Measurements from ENCODE around the gene RPTOR.

The RPTOR gene

DNA sequence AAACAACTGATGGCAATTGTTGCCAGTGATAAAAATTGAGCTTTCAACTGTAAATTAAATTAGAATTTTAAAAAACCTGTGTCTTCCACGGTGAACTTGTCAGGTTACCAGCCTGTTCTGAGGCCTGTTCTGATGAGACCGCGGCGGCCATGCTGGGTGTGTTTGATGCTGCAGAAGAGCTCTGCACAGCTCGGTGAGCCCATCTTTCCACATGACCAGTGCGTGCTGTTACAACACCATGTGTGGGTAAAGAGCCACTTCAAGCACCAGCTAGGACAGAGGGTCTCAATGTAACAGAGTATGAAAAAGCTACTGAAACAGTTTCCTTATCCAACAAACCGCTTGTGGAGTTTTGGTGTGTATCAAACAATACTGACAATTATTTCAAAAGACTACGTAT lies 48.5 kb downstream of the RPTOR start:
- no peak for DNase-seq

DNA sequence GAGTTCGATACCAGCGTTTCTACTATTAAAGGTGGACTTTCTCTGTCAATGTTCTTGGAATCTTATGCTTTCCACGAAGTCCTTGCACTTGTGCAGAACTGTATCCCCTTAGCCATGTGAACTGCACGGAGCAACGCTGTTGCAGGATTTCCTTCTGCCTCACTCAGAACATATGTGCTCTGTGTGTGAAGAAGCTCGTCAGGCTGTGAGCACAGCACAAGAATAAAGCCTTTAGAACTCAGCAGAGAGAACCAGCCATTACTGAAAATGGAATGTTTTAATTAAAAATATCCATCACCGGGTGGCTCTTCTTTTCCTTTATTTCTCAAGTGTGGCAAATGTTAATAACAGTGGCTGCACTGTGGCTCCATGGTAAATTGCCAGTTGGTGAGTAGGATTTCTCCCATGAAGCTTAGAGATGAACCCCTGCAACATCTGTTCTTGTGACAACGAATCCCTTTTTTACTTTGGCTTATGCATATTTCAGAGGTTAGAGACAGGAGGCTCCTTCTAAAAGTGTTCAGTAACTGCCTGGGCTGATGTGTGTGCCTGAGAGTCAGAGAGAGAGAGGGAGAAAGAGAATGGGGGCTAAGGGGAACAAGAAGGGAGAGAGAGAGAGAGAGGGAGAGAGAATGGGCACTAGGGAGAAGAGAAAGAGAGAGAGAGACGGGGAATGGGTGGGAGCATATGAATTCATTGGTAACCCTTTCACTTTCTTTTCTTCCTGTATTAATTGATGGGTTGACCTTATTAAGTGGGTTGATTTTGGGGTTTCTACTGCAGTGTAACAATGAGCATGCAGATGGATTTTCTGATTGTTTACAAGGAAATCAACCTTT lies 50.0 kb downstream of the RPTOR start:
- DNase-seq: no peak

DNA sequence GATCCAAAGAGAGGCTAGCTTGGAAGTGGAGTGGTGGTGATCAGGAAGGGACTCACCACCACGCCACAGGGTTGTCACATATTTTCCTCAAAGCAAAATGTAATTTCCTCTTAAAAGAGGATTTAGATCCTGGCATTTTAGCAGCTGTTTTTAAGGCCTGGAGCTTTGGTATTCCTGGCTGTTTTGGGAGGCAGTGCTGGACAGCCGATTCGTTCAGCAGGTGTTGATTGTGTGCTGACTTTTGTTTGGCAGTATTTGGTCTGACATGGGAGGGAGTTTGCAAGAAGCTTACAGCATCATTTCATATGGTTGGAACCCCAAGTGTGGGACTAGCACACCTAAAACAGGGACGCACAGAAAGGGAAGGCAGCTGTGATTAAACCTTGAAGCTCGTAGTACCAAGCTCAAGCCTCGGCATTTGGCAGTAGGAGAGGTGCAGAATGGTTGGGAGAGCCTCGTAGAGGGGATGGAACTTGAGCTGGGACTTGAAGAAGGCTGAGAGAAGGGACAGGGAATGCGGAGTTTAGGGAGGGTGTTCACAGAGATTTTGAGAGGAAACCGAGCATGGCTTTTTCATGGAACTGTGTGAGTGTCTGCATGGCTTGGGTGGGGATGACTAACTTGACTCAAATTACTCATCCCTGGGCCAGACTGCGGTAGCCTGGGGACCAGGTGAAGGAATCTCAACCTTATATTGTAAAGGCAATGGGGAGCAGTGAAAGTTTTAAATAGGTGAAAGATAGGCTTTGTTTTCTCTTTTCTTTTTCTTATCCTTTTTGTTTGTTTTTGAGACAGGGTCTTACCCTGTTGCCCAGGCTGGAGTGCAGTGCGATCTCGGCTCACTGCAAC lies 52.3 kb downstream of the RPTOR start:
- DNase-seq: no peak

DNA sequence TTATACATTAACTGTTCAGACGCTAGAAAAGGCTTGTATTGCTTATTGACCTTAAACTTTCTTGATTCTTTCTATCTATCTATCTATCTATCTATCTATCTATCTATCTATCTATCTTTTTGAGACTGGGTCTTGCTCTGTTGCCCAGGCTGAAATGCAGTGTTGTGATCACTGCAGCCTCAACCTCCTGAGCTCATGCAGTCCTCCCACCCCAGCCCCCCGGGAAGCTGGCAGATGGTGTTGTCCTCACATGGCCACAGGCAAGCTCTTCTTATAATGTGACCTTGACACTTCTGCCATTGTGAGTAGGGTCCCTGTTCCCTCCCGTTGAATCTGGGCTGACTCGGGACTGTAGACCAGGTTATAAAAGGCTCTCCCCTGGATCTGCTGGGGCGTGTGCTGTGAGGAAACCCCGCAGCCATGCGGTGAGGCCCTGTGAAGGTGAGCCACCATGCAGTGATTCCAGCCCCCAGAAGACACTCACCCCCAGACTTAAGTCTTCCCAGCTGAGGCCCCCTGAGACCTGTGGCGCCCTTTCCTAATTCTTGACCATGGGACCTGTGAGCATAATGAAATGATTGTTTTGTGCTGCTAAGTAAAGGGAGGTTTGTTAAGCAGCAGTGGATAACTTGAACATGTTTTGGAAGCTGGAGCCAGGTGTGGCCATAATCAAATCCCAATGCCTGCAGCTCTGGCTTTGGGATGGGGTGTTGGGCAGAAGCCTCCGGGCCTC lies 54.3 kb downstream of the RPTOR start:
- DNase-seq: no peak

DNA sequence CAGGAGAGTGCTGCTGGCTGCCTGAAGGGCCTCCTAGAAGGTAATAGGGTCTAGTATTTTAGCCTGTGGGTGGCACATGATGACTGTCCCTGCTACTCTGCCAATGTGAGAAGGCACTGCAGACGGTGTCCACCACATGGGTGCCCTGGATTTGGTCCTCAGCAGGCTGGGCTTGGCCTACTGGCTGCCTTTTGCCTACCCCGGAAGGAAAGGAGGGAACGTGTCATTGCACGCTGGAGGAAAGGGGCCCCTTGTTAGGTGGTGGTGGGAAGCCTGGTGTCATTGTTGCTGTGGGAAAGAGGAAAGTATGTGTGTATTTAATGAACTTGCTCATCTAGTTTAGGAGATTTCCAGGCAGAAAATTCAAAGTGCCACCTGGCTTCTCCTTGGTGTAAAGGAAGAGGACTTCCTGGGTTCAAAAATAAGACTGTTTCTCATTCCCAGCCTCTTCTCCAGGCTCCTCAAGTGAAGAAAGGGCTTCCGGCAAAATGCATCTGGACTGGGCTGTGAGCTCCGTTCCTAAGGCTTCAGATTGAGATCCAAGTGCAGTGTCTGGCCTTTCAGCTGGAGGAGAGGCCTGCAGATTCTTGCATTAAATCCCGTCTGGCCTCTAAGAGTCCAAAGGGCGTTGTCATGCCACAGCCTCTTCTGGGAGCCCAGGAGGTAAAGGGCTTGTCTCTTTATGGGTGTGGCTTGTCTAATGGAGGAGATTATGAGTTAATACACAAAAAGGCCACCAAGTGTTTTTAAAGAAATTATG lies 55.1 kb downstream of the RPTOR start:
- DNase-seq: no peak

DNA sequence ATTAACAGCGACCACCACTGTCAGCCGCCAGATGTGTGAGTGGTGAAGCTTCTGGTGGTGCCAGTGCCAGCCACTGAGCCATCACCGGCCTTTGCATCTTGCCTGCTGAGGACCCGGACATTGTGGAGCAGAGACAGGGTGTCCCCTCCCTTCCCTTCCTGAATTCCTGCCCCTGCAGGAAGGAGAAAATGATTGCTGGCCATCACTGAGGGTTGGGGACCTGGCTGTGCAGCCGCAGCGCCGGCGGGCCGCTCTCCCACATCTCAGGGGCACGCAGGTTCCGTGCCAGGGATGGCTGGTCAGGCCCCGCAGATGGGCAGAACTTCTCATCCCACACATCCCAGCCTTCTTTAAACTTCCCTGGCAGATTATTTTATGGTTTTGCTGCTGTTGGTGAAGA lies 56.5 kb downstream of the RPTOR start:
- no peak for DNase-seq

DNA sequence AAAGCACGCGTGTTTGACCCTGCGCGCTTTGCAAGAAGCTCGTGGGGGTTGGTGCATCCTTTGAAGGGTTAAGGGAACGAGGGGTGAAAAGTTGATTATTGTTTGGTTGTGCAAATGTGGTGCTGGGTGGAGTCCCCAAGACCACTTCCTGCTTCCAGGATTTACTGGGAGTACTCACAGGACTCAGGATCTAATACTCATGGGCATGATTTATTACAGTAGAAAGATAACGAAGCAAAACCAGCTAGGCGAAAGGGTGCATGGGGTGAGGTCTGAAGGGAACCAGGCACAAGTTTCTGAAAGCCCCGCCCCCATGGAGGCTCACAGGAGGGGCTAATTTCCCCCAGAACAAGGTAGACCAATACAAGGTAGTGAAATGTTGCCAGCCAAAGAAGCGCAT lies 58.8 kb downstream of the RPTOR start:
- no peak for DNase-seq

DNA sequence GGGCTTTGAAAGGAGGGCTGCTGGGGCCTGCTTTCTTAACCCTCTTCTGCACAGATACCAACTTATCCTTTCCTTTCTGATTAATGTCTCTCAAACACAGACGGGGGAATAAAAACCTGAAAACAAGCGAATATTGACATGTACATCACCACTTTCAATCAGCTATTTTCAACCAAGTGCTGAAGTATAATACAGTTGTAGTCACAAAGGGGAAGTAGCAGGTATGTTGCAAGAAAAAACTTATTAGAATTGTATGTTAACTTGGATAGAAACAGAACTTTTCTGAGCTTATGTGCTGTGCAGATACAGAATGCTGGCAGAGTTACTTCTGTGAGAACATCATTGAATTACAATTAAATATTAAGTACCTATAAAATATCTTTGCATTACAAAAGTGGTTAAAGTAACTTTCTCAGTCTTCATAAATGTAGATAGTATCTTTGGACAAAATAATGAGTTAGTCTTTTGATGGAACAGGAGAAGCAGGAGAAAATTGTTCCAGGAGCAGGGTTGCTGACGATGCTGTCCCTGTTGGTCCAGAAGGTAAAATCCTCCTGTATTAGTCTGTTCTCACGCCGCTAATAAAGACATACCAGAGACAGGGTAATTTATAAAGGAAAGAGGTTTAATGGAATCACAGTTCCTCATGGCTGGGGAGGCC lies 59.5 kb downstream of the RPTOR start:
- peak; percentile 46 to 51 for DNase-seq

DNA sequence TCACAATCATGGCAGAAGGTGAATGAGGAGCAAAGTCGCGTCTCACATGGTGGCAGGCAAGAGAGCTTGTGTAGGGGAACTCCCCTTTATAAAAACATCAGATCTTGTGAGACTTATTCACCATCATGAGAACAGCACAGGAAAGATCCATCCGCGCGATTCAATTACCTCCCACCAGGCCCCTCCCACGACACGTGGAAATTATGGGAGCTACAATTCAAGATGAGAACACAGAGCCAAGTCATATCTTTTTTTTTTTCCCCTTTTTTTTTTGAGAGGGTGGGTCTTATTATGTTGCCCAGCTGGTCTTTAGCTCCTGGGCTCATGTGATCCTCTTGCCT lies 60.0 kb downstream of the RPTOR start:
- DNase-seq: peak; percentile 35 to 85

DNA sequence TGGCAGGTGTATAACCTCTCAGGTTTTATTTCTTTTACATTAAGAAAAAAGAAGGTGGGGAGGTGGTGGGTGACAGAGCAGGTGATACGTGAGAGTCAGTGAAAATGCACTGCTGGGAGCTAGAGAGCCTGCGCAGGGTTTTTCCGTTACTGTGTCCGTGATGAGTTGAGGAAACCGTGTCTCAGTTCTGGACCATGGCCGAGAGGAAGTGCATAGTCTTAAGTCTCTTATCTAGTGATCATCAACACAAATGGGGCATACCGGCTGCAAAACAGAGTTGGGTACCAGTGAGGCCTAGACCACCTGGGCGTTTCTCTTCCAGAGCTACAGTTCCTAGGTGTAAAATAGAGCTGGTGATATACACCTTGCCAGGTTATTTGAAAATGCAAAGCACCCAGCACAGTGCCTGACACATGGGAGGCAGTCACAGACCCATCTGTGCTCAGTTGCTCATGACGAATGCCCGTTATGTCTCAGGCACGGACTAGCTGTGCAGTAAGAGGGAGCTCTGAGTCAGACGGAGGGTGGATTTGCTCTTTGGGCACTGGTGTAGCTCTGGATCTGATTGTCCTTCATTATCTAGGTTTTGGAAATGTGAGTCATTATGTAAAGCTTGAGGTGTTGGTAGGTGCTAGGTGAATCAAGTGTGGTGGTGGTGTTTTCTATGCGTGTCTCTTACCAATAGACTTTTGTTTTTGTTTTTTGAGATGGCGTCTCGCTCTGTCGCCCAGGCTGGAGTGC lies 60.9 kb downstream of the RPTOR start:
- no peak for DNase-seq

DNA sequence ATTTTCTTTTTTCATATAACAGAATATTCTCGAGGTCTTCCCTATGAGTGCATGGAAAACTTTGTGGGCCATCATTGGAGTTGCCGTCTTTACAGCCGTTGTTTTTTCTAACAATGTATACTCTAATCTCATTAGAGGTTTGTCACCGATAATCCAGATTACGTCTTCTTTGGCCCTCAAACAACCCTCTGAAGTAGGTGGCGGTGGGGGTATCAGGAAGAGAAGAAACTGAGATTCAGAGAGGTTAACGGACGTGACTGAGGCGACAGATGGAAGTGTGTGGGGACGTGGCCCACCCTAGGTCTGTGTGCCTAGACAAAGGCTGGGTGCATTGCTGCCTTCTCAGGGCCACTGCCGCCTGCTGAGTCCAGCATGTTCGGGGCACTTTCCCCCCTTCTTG lies 63.7 kb downstream of the RPTOR start:
- no peak for DNase-seq

DNA sequence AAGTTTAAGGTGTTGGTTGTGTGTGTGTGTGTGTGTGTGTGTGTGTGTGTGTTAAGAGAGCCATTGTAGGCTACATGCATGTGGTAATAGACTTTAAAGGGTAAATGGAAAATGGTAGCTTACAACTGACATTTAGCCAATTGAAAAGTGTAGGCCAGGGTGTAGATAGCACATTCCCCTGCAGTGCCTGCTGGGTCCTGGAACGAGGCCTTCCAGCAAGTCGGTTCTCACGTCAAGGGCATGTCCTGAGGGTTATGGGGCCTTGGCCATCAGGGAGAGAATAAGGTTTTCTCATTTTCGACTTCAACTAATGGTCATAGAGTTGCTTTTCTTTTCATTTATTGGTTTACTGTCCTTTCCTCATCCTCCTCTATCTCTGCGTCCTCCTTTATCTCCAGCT lies 65.1 kb downstream of the RPTOR start:
- no peak for DNase-seq

DNA sequence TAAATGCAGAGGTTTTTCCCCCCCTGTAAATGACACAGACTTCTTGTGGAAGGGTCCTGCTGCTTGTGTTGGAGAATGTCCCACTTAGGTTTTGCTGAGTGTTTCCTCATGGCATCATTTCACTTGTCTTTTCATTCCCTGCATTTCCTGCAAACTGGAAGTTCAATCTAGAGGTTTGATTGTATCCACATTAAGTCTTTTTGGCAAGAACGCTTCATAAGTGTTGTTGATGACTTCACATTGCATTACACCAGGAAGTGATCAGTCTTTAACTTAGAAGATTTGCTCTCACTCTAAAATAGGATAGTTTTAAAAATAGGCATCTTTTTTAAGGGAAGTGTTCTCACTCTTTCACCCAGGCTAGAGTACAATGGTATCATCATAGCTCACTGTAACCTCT lies 67.2 kb downstream of the RPTOR start:
- no peak for DNase-seq

DNA sequence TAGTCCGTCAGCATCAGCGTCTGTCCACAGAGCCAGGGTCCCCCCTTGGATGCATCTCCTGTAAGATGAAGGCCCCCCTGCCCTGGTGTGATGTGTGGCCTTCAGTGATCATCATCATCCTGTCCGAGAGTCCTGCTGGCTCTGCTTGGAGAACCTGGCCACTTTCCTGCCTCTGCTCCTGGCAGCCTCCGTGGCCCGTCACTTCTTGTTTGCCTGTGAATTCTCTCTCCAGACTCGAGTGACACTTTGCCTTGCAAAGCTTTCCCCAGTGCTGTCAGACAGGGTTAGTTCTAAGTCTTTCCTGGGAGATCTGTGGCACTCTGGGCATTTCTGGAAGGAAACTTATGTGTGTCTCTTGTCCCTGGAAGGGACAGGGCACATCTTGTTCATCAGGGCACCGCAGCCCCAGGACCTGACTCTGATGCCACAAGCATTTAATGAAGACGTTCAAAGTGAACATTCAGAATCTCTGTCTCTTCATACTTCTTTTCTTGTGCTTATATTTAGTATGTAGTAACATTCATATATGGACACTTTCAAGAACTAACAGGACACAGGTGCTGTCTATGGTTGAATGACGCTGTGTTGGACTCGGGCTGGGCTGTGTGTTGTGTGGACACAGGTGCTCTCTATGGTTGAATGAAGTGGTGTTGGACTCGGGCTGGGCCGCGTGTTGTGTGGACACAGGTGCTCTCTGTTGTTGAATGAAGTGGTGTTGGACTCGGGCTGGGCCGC lies 68.5 kb downstream of the RPTOR start:
- DNase-seq: no peak

DNA sequence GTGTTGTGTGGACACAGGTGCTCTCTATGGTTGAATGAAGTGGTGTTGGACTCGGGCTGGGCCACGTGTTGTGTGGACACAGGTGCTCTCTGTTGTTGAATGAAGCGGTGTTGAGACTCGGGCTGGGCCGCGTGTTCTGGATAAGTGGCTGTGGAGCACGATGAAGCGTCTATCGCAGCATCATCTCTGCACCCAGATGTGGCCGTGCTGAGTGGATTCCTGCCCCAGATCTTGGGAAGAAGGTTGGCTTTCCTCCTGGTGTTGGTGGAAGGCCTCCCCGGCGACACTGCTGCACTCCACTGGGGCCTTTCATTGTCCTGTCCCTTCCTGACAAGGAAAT lies 69.1 kb downstream of the RPTOR start:
- no peak for DNase-seq

DNA sequence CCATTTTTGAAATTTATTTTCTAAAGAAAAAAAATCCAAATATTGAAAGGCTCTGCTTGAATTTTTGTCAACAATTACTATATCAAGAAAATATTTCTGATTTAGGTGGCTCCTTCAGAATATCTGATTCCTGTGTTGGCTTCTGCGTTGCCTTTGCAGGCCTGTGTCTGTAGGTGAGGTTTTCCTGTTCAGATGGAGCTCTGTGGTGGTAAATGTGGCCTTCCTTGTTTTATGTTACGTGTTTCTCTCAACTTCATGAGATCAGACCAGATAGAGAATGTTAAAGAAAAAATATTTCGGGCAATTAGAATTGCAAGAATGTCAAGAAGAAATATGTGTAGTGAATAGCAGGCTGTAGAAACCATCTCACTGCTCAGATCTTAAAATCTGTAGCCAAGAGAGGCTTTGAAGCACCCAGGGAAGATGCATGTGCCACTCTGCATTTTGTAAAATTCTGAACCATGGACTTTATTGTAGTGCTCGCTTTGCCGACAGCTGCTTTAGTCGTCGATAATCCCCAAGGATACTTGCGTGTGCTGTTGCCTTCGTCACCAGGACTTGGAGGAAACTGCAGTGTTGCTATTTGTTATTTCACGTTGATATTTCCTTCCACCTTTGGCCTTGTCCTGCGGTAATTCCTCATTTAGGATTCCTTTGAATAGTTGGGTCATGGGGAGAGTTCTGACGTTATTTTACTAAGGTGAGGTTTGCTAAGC lies 69.9 kb downstream of the RPTOR start:
- no peak for DNase-seq

DNA sequence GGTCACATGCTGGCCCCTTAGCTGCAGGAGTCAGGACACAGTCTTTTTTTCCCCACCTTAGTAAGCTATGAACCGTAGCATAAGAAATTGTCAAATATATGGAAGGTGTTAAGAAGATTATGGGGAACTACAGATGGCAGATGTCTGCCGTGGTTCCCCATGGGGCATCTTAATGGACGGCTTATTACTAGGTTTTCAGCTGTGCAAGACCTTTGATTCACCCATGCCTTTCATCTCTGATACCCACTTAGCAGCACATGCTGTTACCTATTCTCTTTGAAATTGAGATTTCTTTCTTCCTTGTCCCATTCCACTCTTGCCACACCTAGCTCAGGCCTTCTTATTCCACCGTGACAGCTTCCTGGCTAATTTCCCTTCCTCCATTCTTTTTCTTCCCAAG lies 70.7 kb downstream of the RPTOR start:
- DNase-seq: no peak

DNA sequence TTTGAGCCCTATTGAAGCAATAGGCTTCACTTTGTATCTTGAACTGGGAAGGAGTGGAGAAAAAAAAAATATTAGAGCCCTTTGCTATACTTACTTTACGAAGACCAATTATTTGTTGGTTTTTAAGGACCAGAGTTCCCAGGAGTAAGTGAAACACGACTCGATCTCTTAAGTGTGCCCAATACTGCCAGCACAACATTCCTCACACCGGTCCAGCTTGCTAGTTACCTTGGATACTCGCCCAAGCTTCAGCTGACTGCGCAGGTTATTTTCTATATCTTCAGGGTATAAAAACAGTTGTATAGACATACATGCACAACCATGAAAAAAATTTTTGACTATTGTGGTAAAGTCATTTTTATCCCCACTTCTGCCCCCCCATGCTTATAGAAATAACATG lies 72.1 kb downstream of the RPTOR start:
- no peak for DNase-seq

DNA sequence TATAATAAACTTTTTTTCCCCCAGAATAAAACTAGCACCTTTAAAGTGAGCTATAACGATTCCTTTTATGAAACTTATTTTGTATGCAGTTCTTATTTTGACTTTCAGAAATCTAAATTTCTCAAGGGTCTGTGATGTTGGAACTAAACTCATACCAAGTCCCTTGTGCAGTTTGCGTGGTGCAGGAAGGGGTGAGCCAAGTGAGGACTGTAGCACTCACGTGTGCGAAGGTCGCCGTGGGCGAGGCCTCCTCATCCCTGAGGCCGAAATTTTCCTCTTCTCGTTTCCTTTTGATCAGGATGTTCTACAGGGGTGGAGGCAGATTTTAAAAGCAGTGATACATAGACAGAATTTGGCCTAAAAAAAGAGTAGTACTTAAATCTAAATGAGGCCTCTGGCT lies 73.7 kb downstream of the RPTOR start:
- DNase-seq: no peak

DNA sequence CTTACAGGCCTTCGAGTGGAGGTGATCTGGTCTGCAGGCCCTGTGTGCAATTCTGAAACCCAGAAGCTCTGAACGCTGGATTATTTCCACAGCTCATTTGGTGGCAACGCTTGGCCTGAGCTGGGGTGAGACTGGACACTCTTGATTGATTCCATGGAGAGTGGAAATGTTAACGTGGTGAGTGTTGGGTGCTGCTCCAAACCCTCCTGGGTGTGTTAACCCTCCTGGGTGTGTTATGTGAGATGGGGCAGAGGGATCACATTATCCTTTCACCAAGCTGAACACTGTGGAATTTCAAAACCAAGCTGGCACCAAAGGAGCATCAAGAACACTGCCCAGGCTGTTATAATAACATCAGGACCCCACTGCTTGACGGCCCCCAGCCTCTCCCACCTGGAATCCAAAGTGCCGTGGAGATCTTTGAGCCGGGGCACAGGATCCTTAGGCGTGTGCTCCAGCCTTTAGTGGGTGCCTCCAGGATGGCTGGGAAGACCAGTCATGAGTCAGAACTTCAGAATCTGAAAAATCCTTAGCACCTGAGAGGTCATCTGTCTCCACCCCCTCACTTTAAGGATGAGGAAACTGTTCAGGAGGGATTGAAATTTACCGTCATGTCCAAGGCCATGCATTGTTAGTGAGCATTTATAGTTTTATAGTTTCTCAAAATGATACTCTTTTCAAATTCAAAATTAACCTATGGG lies 75.0 kb downstream of the RPTOR start:
- DNase-seq: no peak

All from inflammatory macrophage treated with lipopolysaccharide for 1 hour (primary cell).